ENCODE measurements around the gene CACNA1D.

The CACNA1D gene

DNA sequence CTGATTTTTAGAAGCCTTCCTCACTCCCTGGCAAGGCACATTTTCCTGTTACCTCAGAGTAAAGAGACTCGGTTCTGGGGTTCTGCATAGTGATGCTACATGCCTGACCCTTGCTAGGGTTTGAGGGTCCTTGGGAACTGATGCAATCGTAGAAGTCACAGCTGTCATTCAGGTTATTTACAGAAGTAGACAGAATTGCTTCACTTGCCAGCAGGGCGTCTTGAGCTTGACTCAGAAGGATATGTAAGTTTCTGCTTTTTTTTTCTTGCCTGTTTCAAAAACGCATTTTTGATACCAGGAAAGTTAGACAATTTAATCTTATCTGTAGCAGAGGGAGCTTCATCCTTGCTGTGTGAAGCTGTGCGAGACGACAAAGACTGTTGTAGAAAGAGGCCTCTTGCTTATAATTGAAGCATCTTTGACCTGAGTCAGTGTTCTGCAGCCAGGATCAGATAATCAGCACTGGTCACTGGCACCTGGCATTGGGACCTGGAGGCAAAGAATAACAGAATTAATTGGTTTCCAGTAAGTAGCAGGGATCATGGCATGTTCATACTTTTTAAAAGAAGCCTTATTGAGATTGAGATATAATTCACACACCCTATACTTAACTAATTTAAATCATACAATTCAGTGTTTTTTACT is 24.8 kb downstream of the CACNA1D start:
- no peak for TF ChIP-seq ZFX (IDR thresholded peaks at IDR 0.05)
- TF ChIP-seq, protein P1, sequence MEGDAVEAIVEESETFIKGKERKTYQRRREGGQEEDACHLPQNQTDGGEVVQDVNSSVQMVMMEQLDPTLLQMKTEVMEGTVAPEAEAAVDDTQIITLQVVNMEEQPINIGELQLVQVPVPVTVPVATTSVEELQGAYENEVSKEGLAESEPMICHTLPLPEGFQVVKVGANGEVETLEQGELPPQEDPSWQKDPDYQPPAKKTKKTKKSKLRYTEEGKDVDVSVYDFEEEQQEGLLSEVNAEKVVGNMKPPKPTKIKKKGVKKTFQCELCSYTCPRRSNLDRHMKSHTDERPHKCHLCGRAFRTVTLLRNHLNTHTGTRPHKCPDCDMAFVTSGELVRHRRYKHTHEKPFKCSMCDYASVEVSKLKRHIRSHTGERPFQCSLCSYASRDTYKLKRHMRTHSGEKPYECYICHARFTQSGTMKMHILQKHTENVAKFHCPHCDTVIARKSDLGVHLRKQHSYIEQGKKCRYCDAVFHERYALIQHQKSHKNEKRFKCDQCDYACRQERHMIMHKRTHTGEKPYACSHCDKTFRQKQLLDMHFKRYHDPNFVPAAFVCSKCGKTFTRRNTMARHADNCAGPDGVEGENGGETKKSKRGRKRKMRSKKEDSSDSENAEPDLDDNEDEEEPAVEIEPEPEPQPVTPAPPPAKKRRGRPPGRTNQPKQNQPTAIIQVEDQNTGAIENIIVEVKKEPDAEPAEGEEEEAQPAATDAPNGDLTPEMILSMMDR (conservative IDR thresholded peaks at IDR 0.05): no peak
- H3K27ac ChIP-seq: no peak overlapping the region

DNA sequence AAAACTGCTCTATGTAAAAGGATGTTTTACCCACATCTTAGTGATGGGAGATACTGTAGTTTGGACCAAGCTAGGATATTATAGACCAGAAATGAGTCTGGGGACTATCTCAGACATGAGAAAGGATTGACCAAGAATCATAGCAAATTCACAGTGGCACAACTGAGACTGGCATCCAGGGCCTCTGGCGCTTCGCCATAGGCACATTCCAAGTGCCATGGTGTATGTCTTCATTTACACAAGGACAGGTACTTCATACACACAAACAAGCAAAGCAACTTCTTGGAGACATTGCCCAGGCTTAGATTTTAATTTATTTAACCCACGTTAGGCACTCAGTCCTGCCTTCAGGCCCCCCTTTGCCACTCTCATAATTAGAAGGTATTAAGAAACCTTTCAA is 28.9 kb downstream of the CACNA1D start:
- no peak overlapping the region; the same call in 1 of the 2 replicates for H3K27ac ChIP-seq
- no peak for TF ChIP-seq ZFX (IDR thresholded peaks at IDR 0.05)
- TF ChIP-seq, protein P1 (conservative IDR thresholded peaks at IDR 0.05): no peak

DNA sequence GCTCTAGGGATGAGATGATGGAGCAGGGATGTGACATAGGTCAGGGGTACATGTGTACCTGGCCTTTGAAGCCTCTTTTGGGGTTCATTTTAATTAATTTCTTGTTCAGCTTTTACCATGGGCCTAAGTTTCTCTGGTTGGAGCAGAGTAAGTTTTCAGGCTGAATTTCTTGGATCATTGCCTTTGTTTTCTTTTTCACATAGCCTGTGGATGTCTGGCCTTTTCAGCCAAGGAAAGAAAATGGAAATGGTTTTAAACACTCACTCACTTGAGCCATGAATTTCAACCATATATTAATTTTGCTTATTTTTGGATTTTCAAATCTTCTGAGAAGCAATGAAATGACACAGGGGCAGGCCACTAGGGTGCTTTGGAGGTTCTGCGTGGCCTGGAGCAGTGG is 30.2 kb downstream of the CACNA1D start:
- H3K27ac ChIP-seq: no peak overlapping the region; the same call in 1 of the 2 replicates
- TF ChIP-seq, protein P1 (conservative IDR thresholded peaks at IDR 0.05): no peak
- TF ChIP-seq ZFX (IDR thresholded peaks at IDR 0.05): no peak

DNA sequence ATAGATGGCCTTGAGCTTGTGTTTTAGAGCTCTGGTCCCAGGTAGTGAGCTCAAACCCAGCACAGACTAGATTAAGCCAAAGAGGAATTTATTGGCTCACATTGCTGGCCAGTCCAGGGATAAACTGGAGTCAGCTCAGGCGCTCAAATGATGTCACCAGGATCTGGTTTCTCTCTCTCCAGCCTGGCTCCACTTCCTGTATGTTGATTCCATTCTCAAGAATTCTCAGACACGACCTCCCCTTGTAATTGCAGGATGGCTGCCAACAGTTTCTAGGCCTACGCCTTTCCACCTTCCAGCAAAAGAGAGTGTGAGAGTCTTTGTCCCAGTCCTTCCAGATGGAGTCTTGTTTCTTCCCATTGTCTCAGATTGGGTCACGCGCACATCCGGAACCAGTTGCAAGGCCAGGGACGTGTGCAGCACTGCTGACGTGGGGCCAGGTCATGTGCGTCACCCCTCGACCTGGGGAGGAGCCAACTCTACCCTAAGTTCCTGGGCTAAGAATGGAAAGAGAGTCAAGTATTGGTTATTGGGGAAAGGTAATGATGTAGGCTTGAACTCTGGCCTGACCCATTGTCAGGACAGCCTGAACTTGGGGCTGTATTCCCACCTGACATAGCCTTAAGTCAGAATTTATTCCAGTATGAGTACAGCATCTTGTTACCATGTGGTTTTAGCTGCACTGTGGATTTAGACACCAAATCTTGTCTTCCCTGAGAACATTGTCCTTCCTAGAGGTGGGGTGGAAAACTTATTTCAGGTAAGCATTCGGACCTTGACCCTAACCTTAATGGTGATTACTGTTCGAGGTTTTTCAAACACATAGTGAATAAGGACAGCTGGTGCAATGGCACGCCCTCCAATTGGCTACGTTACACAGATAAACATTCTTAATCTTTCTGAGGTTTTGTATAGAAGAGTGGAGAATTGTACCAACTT is 31.6 kb downstream of the CACNA1D start:
- no peak overlapping the region for H3K27ac ChIP-seq
- no peak for TF ChIP-seq ZFX (IDR thresholded peaks at IDR 0.05)
- TF ChIP-seq, protein P1 (conservative IDR thresholded peaks at IDR 0.05): no peak

DNA sequence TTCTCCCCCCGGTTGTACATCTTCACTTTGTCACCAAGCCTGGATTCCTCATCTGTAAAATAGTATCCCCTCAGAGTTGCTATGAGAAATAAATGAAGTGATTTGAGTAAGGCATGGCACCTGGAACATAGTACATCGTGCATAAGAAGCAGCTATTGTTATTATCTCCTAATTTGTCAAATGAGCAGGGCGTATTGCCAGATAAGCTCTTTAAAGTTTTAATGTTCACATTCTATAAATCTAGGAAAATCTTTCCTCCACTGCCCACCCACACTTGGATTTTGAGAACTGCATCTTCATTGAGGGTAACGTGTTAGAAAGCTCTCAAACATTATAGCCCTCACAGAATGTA is 32.3 kb downstream of the CACNA1D start:
- no peak overlapping the region for H3K27ac ChIP-seq
- TF ChIP-seq, protein P1 (conservative IDR thresholded peaks at IDR 0.05): no peak
- TF ChIP-seq ZFX (IDR thresholded peaks at IDR 0.05): no peak

DNA sequence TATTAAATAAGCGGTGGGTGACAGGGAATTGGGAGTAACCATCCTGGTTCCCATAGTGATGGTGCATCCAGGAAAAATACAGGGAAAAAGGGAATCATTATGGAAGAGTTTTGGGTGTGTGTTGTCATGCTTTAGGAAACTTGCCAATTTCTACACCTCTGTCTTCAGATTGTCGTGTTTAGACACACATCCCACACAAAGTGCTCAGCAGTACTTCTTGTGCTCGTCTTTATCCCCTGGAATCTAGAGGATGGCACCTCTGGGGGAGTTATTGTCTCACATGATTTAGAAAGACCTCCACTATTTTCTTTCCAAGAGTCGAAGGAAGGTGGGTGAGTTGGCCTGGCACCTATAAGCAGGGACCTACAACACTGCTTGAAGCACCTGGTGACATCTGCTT is 35.8 kb downstream of the CACNA1D start:
- no peak overlapping the region for H3K27ac ChIP-seq
- TF ChIP-seq, protein P1 (conservative IDR thresholded peaks at IDR 0.05): no peak
- TF ChIP-seq ZFX (IDR thresholded peaks at IDR 0.05): no peak

DNA sequence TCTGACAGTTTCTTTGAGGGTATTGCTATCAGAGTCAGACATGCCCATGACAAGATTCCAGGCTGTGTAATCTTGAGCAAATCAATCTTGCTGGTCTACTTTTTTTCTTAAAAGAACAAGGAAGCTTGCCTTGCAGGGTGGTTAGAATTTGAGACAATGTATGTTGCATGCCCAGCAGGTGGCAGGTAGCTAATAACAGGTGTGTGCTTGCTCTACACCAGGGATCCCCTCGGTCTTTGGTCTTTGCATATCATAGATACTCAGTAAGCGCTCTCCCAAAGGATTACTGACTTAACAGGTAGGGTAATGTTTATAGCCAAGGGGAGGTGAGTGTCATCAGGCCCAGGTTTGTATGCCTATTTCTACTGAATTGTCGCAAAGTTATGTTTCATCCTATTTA is 37.3 kb downstream of the CACNA1D start:
- TF ChIP-seq ZFX (IDR thresholded peaks at IDR 0.05): no peak
- TF ChIP-seq, protein P1 (conservative IDR thresholded peaks at IDR 0.05): peak; percentile 28
- no peak overlapping the region for H3K27ac ChIP-seq

Data from C4-2B (cell line).